GM19238 (cell line): ENCODE results near the gene VSTM2L.

Experiments
- DNase-seq: peaks from one replicate; pipeline ENCODE4 v3.0.0; 2011; ENCODE audit warnings: low spot score; ENCODE audit not compliant: insufficient read length

Gene VSTM2L

DNA sequence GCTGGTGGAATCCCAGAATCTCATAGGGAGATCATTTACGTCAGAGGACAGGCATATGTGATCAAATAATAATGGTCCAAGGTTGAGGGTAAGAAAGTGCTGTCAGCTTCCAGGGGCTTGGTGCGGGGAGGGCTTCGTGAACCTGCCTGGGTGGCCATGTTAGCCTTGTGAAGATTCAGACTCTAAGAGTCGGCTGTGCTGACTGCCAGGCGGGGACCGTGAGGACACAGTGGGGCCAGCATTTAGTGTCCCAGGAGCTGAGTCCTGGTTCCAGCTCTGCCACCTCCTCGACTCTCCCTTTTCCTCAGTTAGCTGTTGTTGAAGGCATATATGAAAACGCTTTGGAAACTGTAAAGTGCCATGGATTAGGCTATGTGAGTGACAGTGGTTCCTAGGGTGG, 33.5 kb downstream of the VSTM2L start:
- DNase-seq = no peak

DNA sequence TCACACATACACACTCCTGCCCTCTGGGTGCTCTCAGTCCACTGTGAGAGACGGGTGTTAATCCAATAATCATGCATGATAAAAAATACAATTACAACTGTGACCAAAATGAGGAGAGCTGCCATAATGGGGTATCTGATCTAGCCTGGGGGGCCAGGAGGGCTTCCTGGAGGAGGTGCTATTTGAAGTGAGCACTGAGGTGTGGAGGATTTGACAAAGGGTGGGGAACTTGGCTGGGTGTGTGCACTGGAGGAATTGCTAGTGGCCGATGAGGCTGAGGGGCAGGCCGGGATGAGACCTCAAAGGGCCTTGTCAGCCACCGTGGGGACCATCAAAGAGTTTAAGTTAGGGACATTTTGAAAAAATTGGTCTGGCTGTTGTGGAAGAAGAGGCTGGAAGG, 34.8 kb downstream of the VSTM2L start:
- DNase-seq = no peak

DNA sequence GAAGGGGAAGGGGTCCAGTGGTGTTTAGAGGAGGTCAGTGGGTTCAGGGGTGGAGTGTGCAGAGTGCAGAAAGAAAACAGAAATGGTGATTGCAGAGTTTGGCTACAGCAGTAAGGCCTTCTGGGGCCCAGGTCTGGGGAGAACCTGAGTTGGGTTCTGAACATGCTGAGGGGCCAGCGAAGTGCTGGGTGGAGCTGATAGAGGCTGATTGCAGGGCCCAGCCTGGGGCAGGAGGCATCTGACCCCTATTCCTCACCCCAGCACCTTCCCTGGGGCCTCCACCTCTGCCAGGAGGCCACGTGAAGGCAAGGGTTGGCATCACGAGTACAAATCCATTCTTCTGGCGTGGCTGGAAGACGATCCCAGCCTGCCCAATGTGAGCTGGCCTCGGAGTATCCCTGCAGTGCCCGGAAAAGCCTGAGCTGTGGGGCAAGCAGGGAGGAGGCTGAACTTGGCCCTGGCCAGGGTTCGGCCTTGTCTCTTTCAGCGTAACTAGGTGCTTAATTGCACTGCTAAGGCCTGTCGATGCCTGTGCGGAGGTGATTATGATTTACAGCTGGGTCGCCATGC, 35.3 kb downstream of the VSTM2L start:
- no peak for DNase-seq

DNA sequence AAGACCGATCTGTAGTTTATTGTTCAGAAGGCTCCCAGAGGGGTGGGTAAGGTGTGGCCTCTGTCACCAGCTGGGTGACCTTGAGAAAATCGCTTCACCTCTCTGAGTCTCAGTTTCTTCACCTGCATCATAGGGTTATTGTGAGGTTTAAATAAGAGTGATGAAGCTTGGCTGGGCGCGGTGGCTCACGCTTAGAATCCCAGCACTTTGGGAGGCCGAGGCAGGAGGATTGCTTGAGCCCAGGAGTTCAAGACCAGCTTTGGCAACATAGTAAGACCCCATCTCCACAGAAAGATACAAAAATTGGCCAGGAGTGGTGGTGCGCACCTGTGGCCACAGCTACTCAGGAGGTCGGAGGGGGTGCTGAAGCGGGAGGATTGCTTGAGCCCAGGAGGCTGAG, 36.0 kb downstream of the VSTM2L start:
- no peak for DNase-seq

DNA sequence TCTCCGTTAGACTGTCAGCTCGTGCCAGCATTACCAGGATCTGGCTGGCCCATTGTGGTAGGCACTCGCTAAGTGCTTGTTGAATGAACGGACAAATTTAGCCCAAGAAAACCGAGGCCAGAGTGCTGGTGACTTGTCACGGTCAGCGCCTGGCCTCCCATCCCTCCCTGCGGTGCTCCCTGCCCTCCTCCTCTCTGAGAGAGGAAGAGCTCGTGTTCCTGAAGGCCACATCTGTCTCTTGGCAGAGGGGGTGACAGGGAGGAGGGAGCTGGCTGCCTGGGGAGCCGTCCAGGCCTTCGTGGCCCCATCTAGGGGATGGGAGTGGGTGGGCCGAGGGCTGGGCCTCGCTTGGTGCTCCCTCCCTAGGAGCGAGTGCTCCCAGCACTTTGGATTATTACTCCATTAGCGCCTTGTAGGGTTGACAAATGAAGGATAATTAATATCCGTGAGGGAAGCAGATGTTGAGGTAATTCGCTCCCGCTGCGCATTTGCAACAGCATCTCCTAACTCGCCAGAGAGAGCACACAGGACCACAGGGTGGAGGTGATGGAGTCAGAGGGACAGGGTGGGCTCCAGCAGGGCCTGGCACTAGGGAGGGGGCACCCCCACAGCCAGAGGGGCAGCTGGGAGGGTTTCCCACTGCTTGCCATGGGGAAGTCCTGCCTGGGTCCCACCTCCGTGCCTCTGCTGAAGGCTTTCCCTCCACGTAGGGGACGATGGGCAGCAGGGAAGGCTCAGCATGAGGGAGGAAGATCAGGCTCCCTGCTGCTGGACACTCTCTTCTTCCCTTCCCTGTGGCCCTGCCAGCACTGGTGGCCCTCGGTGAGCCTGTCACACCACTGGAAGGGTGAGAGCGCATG, 37.0 kb downstream of the VSTM2L start:
- no peak for DNase-seq

DNA sequence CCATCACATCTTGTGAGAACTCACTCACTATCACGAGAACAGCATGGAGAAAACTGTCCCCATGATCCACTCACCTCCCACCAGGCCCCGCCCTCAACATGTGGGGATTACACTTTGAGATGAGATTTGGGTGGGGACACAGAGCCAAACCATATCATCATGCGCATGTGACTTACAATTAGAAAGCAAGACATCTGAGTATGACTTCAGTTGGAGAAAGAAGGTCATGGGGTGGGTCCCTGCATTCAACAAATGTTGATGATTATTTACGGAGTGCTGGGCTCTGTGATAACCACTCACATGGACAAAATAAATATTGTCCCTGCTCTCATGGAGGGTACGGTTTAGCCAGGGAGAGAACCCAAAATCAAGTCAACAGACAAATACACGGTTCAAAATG, 37.9 kb downstream of the VSTM2L start:
- no peak for DNase-seq

DNA sequence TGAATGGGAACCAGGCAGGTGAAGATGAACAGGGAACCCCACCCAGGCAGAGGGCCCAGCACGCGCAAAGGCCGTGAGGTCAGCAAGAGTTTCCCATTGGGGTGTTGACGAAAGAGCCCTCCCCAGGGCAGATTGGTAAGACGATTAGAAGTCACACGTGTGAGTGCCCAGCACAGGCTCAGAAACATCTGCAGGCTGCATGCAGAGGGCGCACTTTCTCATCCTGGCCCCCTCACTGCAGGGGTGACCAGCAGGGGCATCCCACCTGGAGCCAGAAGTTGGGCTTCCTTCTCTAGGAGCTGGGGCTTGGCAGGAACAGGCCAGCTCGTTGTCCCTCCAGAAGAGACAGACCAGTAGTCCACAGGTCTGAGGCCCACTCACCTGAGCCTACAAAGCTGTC, 38.4 kb downstream of the VSTM2L start:
- no peak for DNase-seq

DNA sequence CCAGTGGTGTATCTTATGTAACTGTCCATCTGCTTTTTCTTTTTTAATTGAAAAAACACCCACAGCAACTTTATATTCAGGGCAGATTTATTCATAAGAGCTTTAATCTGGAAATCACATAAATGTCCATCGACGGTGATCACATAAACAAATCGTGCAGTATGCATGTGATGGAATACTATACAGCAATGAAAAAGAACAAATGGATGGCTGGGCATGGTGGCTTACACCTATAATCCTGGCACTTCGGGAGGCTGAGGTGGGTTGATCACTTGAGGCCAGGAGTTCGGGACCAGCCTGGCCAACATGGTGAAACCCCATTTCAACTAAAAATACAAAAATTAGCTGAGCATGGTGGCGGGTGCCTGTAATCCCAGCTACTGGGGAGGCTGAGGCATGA, 39.1 kb downstream of the VSTM2L start:
- no peak for DNase-seq

DNA sequence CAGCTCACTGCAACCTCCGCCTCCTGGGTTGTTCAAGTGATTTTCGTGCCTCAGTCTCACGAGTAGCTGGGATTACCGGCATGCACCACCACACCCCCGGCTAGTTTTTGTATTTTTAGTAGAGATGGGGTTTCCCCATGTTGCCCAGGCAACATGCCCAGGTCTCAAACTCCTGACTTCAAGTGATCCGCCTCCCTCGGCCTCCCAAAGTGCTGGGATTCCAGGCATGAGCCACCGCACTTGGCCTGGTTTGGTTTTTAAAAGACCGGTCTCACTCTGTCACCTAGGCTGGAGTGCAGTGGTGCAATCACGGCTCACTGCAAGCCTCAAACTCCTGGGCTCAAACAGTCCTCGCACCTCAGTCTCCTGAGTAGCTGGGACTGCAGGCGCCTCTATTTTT, 40.1 kb downstream of the VSTM2L start:
- no peak for DNase-seq

DNA sequence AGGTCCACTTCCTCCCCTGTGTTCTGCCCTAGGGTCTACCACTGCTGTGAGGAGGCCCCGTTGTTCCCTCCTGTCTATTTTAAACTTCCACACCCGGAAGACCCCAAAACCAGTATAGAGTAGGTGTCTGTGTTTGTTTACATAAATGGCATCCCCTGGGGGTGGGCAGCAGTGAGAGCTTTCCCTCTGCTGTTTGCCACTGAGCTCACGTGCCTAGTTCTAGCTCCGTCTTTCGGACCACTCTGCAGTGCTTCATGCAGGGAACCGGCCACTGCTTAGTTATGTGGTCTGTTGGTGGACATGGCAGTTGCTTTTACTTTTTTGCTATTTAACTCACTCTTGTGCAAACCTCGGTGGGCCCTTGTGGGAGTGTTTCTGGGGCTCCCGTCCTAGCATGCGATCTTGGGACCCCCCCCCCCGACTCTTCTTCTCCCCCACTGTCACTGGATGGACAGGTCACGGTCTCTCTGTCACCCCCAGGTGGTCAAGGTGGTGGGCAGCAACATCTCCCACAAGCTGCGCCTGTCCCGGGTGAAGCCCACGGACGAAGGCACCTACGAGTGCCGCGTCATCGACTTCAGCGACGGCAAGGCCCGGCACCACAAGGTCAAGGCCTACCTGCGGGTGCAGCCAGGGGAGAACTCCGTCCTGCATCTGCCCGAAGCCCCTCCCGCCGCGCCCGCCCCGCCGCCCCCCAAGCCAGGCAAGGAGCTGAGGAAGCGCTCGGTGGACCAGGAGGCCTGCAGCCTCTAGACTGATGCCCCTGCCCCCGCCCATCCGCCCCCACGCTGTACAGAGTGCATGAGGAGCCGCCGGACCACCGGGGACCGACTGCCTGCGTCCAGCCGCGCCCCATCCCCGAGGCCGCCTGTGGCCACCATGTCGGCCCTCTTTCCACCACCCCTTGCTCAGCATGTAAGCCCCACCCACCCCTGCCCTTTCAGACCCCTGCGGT, 40.9 kb downstream of the VSTM2L start:
- DNase-seq = no peak

DNA sequence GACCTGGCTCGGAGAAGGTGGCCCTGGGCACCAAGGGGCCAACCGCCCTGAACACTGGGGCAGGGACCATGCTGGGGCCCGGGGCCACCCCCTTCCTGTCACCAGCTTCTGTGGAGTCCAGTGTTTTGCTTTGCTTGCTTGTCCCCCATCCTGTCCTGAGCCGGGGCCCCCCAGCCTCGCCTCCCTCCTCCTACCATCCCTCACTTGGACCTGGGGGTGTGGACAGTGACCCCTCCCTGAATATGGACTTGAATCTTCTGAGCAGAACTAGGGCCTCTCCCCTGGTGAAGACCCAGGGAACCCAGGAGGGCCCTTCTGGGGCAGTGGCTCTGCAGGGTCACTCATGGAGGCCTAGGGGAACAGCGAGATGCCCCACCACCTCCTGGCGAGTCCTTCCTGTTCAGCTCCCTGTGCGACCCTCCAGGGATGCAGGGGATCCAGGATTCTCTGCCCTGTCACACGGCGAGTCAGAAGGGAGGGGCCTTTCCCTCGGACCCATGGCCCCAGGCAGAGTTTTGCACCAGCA, 41.6 kb downstream of the VSTM2L start:
- no peak for DNase-seq

DNA sequence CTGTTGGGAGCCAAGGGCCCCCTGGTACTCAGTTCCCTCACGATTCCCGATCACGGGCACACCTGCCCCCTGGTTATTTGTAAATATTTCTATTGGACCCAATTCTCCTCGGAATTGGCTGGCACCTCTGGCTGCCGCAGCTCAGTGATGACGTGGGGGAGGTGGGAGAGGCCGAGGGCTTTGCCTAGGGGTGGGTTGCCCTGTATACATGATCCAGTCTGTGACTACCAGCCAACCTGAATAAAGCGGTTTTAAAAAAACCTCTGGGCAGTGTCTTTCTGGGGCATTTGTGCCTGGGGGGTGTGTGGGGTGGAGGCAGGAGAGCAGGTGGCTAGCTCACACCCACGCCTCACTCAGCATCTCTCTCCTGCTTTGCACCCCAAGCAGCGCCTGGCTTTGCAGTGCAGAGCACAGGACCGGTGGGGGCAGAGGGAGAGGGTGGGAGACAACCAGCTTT, 42.2 kb downstream of the VSTM2L start:
- DNase-seq = no peak

DNA sequence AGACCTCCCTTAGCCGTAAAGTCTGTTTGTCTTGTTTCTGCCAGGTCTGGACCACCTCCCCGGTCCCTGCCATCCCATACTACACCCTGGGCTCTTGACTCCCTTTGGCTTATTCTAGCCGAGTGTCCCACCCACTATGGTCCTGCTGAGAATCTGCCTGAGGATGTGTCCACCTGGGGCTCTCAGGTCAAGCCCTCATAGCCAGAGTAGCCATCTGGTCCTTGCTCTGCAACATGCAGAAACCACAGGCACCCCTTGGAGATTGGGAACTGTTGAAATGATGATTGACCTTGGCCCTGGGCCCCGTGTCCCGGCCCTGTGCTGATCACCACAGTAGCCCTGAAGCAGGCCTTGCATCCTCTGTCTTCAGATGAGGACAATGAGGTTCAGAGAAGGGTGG, 44.0 kb downstream of the VSTM2L start:
- DNase-seq = no peak

DNA sequence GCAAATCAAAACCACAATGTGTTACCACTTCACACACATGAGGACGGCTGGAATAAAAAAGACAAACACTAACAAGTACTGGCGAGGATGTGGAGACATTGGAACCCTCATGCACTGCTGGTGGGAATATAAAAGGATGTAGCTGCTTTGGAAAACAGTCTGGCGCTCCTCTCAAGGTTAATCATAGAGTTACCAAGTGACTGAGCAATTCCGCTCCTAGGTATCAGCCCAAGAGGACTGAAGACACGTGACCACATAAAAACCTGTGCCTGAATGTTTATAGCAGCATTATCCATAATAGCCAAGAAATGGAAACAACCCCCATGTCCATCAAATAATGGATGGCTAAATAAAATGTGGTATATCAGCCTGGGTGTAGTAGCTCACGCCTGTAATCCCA, 45.0 kb downstream of the VSTM2L start:
- DNase-seq = no peak

DNA sequence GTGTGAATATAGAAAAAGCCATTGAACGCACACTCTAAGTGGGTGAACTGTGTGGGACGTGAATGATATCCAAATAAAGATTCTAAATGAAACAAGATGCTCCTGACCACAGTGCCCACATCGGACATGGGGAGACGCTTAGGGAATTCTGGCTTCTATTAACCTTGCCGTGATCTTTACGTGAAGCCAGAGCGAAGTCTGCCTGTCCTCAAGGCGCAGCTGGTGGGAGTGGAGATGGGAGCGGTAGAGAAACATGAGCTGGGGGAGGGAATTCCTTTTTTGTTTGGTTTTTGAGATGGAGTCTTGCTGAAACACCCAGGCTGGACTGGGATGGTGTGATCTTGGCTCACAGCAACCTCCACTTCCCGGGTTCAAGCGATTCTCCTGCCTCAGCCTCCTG, 46.0 kb downstream of the VSTM2L start:
- DNase-seq = no peak

DNA sequence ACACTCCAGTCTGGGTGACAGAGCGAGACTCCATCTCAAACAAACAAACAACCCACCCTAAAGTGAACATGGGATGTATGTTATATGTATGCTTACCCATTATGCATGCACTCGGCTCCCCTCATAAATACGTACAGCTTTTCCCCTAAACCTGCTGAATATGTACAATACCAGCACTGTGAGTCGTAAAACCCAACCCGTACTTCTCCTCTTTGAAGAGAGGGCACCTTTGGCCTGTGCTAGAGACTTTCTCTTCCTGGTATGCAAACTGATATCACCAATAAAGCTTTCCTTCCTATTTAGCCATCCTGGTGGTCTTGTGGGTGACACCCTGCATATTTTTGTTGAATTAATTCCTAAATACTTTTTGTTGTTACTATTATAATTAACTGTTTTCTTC, 51.3 kb downstream of the VSTM2L start:
- no peak for DNase-seq

DNA sequence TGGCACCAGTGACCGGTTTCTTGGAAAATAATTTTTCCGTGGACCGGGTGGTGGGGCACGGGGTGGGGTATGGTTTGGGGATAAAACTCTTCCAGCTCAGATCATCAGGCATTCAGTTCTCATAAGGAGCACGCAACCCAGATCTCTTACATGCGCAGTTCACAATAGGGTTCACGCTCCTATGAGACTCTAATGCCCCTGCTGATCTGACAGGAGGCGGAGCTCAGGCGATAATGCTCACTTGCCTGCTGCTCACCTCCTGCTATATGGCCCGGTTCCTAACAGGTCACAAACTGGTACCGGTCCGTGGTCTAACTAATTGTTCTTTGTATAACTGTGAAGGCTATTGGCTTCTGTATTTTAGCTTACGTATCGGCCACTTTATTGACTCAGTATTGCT, 51.7 kb downstream of the VSTM2L start:
- no peak for DNase-seq

DNA sequence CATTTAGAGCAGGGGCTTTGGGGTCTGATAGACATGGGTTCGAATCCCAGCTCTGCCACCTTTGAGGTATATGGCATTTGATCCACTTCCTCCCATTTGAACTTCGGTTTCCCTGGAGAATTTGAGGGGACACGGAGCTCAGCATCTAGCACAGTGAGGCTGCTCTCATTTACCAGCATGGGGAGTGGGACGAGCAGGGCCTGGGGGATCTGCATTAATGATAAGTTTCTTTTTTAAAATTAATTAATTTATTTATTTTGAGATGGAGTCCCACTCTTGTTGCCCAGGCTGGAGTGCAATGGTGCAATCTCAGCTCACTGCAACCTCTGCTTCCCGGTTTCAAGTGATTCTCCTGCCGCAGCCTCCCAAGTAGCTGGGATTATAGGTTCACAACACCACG, 52.6 kb downstream of the VSTM2L start:
- no peak for DNase-seq

DNA sequence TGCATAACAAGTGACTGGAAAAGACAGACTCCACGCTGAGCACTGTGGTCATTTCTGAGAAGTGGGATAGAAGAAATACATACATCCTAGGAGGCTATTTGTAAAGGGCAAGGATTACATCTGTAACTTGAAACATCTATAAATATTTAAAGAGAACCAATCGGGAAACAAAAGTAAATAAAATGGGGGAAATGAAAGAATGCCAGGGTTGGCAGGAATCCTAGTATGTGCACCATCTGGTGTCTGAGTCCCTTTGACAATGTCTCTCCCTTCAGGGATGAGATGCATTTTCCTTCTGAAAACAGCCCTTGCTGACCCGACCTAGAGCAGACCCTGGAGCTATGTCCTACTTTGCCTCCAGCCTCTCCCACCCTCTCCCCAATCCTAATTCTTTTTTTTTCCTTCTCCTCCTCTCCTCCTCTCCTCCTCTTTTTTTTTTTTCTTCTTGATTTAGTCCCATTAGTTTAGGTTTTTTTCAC, 53.2 kb downstream of the VSTM2L start:
- no peak for DNase-seq

DNA sequence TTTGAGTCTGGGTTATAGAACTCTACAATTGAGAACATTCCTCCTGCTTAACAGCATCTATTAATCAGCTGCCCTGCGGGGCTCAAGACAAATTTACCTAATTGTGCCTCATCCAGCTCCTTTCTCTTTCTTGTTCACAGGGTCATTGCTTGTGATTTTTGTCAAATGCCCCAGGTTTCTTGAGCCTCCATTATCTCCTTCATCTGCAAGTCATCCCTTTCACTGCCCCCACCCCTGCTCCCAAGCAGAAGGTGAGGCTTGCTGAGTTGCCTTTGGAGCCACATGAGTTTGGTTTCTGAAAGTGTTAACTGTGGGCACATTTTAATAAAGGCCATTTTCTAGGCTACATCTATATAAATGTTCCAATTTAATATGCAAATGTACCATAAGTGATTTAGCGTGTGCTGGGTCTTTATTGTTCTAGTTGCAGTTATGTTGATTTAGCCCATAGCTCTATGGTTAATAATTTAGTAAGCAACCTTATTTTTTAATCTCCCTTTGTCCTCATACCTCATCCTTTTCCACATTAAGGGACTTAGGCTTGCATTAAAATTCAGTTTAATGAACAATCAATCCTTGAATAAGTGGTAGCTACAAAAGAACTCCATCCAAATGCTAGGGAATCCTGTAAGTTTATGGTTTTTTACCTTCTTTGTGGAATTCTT, 56.1 kb downstream of the VSTM2L start:
- no peak for DNase-seq

DNA sequence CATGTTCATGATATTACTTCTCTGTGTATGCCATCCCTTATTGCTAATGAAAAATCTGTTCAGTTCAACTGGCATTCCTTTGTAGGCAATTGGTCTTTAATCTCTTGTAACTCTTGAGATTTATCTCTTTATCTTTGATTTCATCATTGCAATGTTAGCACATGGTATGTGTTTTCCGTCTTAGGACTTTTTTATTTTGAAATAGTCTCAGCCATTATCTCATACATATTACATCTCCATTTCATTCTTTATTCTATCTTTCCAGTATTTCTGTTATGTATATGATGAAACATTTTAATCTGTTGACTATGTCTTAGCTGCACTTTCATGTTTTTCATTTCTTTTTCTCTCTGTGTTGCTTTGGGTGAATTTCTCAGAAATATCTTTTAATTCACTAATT, 58.1 kb downstream of the VSTM2L start:
- DNase-seq = no peak
